ENCODE measurements around the gene ZNF175. TPM values are rescaled to one million over a fixed set of nuclear protein-coding genes. Genes with fewer than 3 reads are reported as not detected.

Gene ZNF175
- total RNA-seq, 2 experiments from 2014 or later, result 6.6 to 8.0 TPM

DNA sequence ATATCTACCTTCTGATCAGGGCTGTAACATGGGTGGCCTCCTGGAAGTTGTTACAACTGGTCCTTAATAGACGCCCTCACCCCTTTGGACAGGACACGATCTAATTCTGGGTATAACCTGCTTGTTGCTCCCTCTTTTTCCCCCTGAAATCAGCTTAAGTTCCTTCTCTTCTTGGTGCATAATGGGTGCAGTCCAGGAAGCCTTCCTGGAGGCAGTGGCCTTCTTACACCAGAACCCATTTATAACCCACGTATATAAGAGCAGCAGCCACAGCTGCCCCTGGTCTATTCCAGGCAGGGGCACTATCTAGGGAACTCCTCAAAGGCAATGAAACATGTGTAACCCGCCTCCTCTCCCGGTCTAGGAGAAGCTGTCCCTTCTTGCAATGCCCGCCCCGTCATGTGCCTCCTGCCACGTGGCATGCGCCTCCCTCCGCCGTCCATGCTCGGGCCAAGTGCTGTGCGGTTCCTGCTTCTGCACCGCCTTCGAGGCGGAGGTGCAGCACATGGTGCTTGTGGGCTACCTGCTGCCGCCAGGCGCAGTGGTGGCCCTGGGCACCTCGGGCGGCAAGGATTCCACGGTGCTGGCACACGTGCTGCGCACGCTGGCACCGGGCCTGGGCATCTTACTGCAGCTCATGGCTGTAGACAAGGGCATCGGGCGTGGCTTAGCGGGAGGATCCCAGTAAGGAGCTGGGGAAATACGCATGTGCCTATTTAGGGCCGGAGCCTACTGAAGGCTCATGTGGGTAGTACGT is 27.3 kb downstream of the ZNF175 start:
- POLR2A ChIA-PET, result no interaction called here

DNA sequence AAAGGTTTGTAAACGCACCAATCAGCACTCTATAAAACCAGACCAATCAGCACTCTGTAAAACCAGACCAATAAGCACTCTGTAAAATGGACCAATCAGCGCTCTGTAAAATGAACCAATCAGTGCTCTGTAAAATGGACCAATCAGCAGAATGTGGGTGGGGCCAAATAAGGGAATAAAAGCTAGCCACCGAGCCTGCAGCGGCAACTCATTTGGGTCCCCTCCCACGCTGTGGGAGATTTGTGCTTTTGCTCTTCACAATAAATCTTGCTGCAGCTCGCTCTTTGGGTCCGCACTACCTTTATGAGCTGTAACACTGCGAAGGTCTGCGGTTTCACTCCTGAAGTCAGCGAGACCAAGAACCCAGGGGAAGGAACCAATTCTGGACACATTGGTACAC is 28.0 kb downstream of the ZNF175 start:
- Mint-ChIP-seq H3K4me1 (ENCODE audit: low read depth) (peaks cover 6% of the 10 kb centered on the region), H3K4me3 (no peak overlapping the region)
- TF ChIP-seq, protein P1, sequence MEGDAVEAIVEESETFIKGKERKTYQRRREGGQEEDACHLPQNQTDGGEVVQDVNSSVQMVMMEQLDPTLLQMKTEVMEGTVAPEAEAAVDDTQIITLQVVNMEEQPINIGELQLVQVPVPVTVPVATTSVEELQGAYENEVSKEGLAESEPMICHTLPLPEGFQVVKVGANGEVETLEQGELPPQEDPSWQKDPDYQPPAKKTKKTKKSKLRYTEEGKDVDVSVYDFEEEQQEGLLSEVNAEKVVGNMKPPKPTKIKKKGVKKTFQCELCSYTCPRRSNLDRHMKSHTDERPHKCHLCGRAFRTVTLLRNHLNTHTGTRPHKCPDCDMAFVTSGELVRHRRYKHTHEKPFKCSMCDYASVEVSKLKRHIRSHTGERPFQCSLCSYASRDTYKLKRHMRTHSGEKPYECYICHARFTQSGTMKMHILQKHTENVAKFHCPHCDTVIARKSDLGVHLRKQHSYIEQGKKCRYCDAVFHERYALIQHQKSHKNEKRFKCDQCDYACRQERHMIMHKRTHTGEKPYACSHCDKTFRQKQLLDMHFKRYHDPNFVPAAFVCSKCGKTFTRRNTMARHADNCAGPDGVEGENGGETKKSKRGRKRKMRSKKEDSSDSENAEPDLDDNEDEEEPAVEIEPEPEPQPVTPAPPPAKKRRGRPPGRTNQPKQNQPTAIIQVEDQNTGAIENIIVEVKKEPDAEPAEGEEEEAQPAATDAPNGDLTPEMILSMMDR (IDR thresholded peaks at IDR 0.05), result no peak

More for the DNA sequence above, 27.3 kb downstream of the ZNF175 start:
- Mint-ChIP-seq H3K4me1 (ENCODE audit: low read depth) (peaks cover 11% of the 10 kb centered on the region), H3K4me3 (no peak overlapping the region), H3K27me3 (peaks cover 27% of the 10 kb centered on the region), H3K36me3 (ENCODE audit: low read depth) (peaks cover 4% of the 10 kb centered on the region), H3K27ac (no peak overlapping the region), H3K9me3 (no peaks in the 10 kb centered on the region)
- no peak for ATAC-seq
- CTCF ChIA-PET, result no interaction called here
- DNase-seq, result no peak
- TF ChIP-seq, protein P1 (IDR thresholded peaks at IDR 0.05), result no peak
- intact Hi-C loops (cut with micrococcal nuclease), result no loop called here

DNA sequence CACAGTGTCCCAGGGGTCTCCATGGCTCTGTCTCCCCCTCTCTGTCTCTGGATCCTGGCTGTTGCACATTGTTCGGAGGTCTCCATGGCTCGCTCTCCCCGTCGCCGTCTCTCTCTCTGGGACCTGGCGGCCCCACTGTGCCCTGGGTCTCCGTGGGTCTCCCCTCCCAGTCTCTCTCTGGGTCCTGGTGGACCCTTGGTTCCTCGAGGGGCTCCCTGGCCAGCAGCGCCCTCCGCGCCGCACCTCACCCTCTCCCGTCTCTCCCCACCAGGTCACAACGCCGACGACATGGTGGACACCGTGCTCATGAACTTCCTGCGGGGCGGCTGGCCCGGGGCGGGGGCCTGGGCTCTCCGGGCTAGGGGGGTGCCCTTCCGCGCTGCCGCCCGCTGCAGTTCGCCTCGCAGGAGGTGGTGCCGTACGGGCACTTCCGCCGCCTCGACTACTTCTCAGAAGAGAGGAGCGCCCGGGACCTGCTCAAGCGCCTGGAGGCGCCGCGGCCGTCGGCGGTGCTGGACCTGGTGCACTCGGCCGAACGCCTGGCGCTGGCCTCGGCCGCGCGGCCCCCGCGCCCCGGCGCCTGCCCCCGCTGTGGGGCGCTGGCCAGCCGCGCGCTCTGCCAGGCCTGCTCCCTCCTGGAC is 30.0 kb downstream of the ZNF175 start:
- H3K4me3 Mint-ChIP-seq, result no peak overlapping the region
- peaks cover 4% of the 10 kb centered on the region for H3K36me3 Mint-ChIP-seq (ENCODE audit: low read depth)
- TF ChIP-seq, protein P1 (IDR thresholded peaks at IDR 0.05), result no peak
- no peak overlapping the region for H3K27ac Mint-ChIP-seq
- intact Hi-C loops (cut with micrococcal nuclease), result no loop called here
- DNase-seq, result peak; percentile 17
- H3K9me3 Mint-ChIP-seq, result peaks cover 1% of the 10 kb centered on the region
- peak; percentile 67 for ATAC-seq
- H3K27me3 Mint-ChIP-seq, result peaks cover 32% of the 10 kb centered on the region
- POLR2A ChIA-PET, result no interaction called here
- H3K4me1 Mint-ChIP-seq (ENCODE audit: low read depth), result no peaks in the 10 kb centered on the region
- CTCF ChIA-PET, result no interaction called here

More for the DNA sequence above, 28.0 kb downstream of the ZNF175 start:
- POLR2A ChIA-PET, result no interaction called here
- intact Hi-C loops (cut with micrococcal nuclease), result no loop called here
- CTCF ChIA-PET, result no interaction called here
- H3K36me3 Mint-ChIP-seq (ENCODE audit: low read depth), result peaks cover 4% of the 10 kb centered on the region
- ATAC-seq (no peak), DNase-seq (no peak)
- H3K27me3 Mint-ChIP-seq, result peaks cover 27% of the 10 kb centered on the region
- H3K27ac Mint-ChIP-seq, result no peak overlapping the region
- no peaks in the 10 kb centered on the region for H3K9me3 Mint-ChIP-seq

DNA sequence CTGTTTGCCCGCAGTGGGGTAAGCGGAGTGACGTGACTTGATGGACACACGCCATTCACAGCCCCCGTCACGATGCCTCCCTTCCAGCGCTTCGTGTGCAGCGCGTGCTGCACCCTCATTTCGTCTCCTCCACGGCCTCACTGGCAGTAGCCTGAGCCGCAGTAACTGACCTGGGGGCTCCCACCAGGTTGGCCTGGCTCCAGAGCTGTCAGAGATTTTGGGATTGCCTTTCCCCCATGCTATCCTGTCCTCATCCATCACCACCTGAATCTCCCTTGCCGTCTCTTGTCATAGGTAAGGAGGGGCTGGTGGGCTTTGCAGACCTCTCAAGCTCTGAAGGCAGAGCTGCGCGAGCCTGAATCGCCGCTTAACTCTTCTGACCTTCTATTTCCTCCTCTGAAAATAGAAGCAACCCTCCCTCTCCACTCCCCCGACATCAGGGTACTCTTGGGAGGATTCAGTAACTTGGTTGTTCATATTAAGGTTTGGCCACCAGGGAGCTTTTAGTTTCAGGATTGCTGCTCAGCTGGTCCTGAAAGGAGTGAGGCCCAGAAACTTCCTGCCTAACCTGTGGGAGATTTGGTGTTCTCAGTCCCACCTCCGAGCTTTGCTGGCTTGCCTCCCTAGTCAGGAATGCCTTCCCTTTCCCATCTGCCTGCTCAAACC is 31.2 kb downstream of the ZNF175 start:
- Mint-ChIP-seq H3K27me3 (peaks cover 32% of the 10 kb centered on the region), H3K9me3 (peaks cover 3% of the 10 kb centered on the region), H3K36me3 (ENCODE audit: low read depth) (peaks cover 4% of the 10 kb centered on the region), H3K27ac (no peak overlapping the region), H3K4me1 (ENCODE audit: low read depth) (peaks cover 11% of the 10 kb centered on the region), H3K4me3 (no peak overlapping the region)
- DNase-seq, result no peak
- ChIA-PET POLR2A (interaction anchor here (0.9 kb wide), 1 partner anchor 8 kb away, joined by 3 read pairs; no protein-coding TSS in a partner anchor), CTCF (interaction anchor here (1.3 kb wide), 1 partner anchor 59 kb away, joined by 4 read pairs; no protein-coding TSS in a partner anchor)
- intact Hi-C loops (cut with micrococcal nuclease), result no loop called here
- no peak for ATAC-seq
- TF ChIP-seq, protein P1 (IDR thresholded peaks at IDR 0.05), result no peak
